Endothelial cell of hepatic sinusoid (primary cell): ENCODE data around the gene MYO5B.

ENCODE experiments used
- in situ Hi-C: cut with HindIII; loops from 2 replicates; pipeline ENCODE4 v1.10.0; 2017; ENCODE audit warnings: low sequenced_read_pairs

MYO5B gene

GRCh38 chr18:50033004-50033403 lies 161.9 kb downstream of the MYO5B start:
- in situ Hi-C loops, result no loop called here

GRCh38 chr18:50030146-50030545 lies 164.8 kb downstream of the MYO5B start:
- in situ Hi-C loops, result no loop called here

GRCh38 chr18:50027996-50028395 lies 167.0 kb downstream of the MYO5B start:
- in situ Hi-C loops, result no loop called here

GRCh38 chr18:50024466-50024865 lies 170.5 kb downstream of the MYO5B start:
- in situ Hi-C loops, result no loop called here

GRCh38 chr18:50022985-50023384 lies 172.0 kb downstream of the MYO5B start:
- in situ Hi-C loops, result no loop called here

- in situ Hi-C loops, result no loop called here
These were observed 180.3 kb downstream of the MYO5B start for GRCh38 chr18:50014606-50015005.

- in situ Hi-C loops, result no loop called here
These were observed 181.4 kb downstream of the MYO5B start for GRCh38 chr18:50013363-50014138.

- in situ Hi-C loops, result no loop called here
These were observed 183.0 kb downstream of the MYO5B start for GRCh38 chr18:50011813-50012435.

- in situ Hi-C loops, result no loop called here
These were observed 185.1 kb downstream of the MYO5B start for GRCh38 chr18:50009773-50010335.

GRCh38 chr18:50008306-50008705 lies 186.6 kb downstream of the MYO5B start:
- in situ Hi-C loops, result no loop called here

- in situ Hi-C loops, result no loop called here
These were observed 188.4 kb downstream of the MYO5B start for GRCh38 chr18:50006470-50007046.

GRCh38 chr18:50004013-50004412 lies 190.9 kb downstream of the MYO5B start:
- in situ Hi-C loops, result no loop called here

GRCh38 chr18:50002781-50003180 lies 192.2 kb downstream of the MYO5B start:
- in situ Hi-C loops, result no loop called here

- in situ Hi-C loops, result no loop called here
These were observed 194.7 kb downstream of the MYO5B start for GRCh38 chr18:50000227-50000626.

GRCh38 chr18:49999128-49999527 lies 195.8 kb downstream of the MYO5B start:
- in situ Hi-C loops, result no loop called here

- in situ Hi-C loops, result no loop called here
These were observed 197.4 kb downstream of the MYO5B start for GRCh38 chr18:49997558-49997957.

GRCh38 chr18:49994410-49994809 lies 200.5 kb downstream of the MYO5B start:
- in situ Hi-C loops, result no loop called here

GRCh38 chr18:49993299-49993698 lies 201.6 kb downstream of the MYO5B start:
- in situ Hi-C loops, result no loop called here

GRCh38 chr18:49988733-49989132 lies 206.2 kb downstream of the MYO5B start:
- in situ Hi-C loops, result no loop called here

- in situ Hi-C loops, result no loop called here
These were observed 206.8 kb downstream of the MYO5B start for GRCh38 chr18:49988101-49988500.

- in situ Hi-C loops, result no loop called here
These were observed 209.7 kb downstream of the MYO5B start for GRCh38 chr18:49985236-49985635.

GRCh38 chr18:49980896-49981295 lies 214.1 kb downstream of the MYO5B start:
- in situ Hi-C loops, result no loop called here
